ENCODE results near the gene UNK.
"Not testable (repeated sequence)": the region's sequence is repeated elsewhere in the genome, so short reads cannot be mapped to it uniquely, and the experiment has no call there.

Gene UNK

DNA sequence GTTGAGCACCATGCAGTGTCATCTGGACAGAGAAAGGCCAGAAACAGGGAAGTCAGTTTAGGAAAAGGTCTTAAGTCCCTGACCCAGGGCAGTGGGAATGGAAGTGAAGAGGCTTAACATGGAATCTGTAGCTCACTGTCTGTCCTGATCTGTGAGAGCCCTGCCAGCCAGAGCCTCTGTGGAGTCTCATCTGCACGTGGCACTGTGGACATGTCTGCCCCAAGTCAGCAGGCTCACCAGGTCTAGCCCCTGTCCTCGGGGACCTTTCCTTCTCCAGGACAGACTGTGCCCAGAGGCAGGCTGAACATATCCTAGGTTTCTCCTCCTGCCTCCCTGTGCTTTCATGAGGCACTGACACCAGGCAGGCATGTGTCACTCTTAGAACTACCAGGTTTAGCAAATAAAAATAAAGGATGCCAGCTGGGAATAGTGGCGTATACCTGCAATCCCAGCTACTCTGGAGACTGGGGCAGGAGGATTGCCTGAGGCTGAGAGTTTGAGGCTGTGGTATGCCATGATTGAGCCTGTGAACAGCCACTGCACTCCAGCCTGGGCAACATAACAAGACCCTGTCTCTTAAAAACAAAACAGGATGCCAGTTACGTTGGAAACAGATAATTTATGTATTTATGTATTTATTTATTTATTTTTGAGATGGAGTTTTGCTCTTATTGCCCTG lies 22.4 kb downstream of the UNK start:
- DNase-seq (ENCODE audit: low spot score) = no peak

DNA sequence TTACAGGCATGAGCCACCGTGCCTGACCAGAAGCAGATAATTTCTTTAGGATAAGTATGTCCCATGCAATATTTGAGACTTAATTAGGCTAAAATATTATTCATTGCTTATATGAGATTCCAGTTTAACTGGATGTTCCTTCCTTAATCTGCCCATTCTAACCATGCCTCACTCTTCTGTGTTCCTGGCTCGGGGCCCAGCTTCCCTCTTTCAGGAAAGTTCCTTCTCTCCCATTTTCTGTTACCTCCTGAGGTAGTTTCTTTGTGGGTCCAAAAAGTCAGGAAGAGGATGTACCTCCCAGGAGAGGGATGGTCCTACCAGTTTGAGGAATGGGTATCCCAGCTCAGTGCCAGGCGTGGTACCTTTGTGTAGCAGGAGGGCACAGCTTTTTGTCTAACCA lies 23.3 kb downstream of the UNK start:
- DNase-seq (ENCODE audit: low spot score) = no peak

DNA sequence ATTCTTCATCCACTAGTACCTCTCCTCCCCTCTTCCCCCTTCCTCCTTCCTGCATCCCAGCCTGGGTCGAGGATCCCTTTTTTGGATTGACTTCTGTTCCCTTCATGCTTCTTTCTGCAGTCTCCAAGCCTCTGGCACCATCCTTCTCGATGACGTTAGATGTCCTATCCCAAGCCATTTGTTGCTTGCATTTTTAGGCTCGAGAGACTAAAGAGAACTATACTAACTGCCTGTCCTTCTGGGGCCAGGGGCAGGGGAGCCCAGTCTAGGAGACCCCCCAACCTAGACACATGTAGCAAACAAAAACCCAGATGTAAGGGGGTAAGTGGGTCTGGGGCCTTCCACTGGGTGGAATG lies 23.9 kb downstream of the UNK start:
- no peak for DNase-seq (ENCODE audit: low spot score)

DNA sequence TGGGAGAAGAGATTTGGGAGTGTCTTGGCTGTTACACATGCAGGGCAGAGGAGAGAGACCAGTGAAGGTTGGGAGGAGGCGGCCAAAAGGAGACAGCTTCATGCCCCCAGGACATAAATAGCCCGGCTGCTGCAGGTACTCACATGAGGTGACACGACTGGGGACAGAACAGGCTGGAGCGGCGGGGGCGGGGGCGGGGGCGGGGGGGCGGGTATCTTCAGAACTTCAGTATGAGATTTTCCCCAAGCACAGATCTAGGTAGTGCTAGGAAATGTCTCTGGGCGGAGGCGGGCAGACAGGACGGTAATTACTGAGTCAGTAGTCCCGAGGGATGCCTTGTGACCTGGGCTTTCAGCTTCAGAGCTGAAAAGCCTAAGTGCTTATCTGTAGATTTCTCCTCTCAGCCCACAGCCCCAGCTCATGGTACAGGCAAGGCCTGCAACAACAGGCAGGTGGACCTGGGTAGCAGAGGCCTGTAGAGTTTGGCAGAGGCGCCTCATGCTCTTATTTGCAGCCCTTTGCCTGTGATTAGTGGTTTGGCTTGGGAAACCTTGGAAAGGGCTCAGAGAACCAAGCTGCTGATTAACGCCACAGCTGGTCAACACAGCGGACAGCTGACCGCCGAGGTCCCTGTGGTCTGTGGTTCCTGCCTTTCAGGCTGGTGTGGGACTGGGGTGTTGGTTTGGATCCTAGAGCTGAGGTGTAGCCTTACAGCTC lies 24.5 kb downstream of the UNK start:
- no peak for DNase-seq (ENCODE audit: low spot score)

DNA sequence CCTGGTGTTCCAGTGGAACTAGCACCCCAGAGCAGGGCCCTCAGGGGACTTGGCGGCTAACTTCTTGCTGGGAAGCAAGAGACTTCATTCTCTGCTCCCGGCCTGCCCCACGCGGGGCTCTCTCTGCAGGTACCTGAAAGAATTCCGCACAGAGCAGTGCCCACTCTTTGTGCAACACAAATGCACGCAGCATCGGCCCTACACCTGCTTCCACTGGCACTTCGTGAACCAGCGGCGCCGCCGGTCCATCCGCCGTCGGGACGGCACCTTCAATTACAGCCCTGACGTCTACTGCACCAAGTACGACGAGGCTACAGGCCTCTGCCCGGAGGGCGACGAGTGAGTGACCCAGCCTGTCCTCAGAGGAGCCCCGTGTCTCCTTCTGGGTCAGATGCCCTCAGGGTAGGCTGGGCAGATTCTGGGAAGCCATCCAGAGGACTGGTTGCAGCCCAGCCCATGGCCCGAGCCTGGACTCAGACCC lies 25.1 kb downstream of the UNK start:
- no peak for DNase-seq (ENCODE audit: low spot score)

DNA sequence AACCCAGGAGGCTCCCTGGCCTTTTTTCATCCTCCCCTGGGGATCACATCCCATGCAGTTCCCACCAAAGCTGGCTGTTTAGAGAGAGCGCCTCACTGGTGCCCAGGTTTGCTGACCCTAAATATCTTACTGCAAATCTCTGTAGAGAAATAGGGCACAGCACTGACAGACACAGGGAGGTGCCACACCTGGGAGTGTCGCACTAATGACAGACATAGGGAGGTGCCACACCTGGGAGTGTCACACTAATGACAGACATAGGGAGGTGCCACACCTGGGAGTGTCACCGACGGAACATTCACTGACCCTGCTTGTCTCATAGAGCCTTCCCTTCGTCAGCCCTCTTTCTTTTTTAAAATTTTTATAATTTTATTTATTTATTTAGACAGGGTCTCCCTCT lies 25.6 kb downstream of the UNK start:
- DNase-seq (ENCODE audit: low spot score) = no peak

DNA sequence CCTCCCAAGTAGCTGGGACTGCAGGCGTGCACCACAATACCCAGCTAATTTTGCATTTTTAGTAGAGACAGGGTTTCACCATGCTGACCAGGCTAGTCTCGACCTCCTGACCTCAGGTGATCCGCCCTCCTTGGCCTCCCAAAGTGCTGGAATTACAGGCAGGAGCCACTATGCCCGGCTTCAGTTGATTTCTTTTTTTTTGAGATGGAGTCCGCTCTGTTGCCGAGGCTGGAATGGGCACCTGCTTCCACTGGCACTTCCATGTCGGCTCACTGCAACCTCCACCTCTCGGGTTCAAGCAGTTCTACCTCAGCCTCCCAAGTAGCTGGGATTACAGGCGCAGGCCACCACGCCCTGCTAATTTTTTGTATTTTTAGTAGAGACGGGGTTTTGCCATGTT lies 26.1 kb downstream of the UNK start:
- not testable (repeated sequence) for DNase-seq (ENCODE audit: low spot score)

DNA sequence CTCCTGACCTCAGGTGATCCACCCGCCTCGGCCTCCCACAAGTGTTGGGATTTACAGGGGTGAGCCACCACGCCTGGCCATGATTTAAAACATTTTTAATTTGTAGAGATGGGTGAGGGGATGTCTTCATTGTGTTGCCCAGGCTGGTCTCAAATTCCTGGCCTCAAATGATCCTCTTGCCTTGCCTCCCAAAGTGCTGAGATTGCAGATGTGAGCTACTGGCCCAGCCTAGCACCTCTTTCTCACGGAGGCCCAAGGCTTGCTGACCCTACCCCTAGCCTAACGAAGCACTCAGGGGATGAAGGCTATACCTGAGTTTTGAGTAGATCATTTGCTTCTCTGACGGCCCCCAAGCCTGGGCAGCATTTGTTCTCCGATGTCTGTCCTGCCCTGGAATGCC lies 26.6 kb downstream of the UNK start:
- no peak for DNase-seq (ENCODE audit: low spot score)

DNA sequence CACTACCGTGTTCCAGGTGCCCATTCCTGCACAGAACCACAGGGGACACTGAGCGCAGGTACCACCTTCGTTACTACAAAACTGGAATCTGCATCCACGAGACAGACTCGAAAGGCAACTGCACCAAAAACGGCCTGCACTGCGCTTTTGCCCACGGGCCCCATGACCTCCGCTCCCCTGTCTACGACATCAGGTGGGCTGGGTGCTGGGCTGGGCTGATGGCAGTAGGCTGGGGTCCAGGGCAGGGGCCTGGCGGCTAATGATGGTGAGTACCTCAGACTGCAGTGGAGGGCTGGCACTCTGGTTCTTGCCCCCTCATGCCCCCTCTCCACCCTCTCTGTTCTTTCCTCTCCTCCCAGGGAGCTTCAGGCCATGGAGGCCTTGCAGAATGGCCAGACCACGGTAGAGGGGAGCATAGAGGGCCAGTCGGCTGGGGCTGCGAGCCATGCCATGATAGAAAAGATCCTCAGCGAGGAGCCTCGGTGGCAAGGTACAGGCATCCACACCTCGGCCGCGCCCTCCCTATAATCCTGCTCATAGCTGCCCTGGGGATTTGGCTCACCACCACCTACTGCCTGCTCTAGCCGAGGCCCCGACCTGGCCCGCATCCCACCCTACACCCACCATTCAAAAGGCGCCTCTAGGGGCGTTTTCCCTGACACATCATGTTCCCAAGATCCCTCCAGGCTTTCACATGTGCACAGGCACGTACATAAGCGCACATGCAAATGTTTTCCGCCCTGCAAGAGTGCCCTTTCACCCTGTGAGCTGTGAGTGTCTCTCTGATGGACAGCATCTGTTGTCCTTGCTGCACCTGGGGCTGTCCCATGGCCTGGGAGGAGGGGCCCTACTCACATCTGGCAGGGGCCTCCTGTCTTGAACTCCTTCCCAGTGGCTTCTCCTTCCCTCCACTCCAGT lies 27.7 kb downstream of the UNK start:
- DNase-seq (ENCODE audit: low spot score) = no peak

DNA sequence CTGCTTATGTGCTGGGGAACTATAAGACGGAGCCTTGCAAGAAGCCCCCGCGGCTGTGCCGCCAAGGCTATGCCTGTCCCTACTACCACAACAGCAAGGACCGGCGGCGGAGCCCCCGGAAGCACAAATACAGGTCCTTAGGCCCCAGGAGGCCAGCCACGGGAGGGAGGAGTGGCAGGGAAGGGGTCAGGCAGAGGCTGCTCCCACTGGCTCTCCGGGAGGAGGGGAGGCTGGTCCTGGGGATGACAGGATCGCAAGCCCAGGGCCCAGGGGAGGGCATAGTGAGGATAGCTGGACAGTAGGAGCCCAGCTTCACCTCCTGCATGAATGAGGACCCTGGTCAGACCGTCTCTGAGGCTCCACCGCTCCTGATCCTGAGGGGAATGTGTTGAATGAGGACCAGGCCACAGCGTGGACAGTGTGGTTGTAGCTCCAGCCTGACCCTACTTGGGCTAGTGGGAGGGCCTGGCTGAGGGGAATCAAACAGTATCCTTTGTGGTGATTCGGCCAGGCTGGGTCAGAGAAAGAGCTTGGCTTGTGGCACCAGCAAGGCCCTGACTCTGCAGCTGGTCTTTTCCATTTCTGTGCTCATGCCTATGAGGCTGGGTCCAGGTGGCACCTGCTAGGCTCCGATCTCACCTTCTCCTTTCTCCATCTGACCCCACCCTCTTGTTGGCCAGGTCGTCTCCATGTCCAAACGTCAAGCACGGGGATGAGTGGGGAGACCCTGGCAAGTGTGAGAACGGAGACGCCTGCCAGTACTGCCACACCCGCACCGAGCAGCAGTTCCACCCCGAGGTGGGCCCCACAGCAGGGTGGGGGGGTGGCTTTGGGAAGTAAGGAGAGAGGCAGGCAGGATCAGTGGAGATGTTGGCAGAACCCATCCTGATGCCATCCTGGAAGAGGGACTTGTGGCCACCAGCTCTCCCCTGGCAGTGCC lies 28.7 kb downstream of the UNK start:
- DNase-seq (ENCODE audit: low spot score) = no peak

DNA sequence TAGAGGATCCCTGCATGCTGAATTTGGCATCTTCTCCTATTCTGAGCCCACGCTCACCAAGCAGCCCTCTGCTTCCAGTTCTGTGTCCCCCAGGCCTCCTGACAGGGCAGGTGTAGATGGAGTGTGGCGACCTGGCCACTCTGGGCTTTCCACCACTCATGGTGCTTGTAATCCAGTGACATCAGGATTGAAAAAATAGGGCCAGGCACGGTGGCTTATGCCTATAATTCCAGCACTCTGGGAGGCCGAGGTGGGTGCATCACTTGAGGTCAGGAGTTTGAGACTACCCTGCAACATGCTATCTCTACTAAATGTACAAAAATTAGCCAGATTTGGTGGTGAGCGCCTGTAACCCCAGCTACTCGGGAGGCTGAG lies 29.4 kb downstream of the UNK start:
- no peak for DNase-seq (ENCODE audit: low spot score)

DNA sequence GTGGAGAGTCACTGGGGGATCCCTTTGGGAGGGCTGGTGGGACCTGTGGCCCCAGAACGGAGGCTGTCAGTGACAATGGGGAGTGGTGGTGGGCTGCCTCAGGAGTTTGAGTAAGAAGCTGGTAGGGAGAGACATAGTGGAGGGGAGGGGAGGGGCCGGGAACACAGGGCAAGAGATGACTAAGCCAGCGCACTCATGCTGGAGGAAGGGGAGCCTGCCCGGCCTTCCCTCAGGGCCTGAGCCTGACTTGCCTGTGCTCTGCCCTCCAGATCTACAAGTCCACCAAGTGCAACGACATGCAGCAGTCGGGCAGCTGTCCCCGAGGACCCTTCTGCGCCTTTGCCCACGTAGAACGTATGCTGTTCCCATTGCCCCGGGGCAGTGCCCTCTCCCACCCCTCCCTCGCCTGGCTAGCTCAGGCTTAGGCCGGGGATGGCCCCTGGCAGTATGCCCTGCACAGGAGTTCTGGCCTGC lies 30.3 kb downstream of the UNK start:
- DNase-seq (ENCODE audit: low spot score) = no peak

DNA sequence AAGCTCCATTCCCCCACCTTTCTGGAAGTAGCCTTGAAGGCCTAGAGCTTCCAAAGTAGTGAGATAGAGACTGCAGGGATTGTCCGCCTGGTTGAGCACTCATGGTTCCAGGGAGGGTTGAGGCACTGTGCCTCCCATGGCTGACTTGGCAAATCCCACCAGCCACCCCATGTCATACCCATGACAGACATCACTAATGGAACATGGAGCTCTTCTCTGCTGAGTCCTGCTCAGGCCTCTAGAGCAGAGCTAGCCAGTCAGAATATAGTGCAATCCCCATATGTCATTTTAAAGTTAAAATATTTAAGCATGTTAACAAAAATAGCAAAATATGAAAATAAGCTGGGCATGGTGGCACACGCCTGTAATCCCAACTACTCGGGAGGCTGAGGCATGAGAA lies 30.8 kb downstream of the UNK start:
- DNase-seq (ENCODE audit: low spot score) = peak; percentile 7

DNA sequence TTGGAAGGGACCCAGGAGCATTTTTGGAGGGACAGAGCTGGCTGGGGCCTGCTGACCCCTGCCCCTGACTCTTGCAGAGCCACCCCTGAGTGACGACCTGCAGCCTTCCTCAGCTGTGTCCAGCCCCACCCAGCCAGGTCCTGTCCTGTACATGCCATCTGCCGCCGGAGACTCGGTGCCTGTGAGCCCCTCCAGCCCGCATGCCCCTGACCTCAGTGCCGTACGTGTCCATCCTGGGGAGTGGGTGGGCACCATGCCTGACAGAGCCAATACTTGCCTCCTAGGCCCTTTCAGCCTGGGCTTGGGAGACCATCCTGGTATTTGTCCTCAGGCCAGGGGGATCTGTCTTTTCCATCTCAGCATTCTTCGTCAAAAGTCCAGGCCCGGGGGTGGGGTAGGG lies 32.1 kb downstream of the UNK start:
- peak; percentile 4 for DNase-seq (ENCODE audit: low spot score)

DNA sequence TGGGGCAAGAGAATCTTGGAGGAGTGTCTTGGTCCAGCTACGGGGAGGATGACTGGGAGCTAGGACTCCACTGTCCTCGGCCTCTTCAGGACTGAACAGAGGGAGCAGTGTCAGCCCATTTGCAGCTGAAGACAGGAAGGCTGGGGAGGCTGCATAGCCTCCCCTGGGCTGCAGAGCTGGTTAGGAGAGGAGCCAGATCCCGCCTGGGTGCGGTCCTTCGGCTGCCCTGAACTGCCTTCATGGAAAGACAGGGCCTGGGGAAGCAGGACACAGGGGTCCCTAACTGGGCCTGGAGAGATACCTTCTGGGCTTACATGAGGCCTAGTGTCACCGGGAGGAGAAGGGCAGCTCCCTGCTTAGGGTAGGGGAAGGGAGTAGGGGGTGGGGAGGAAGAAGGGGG lies 33.0 kb downstream of the UNK start:
- DNase-seq (ENCODE audit: low spot score) = peak; percentile 7

DNA sequence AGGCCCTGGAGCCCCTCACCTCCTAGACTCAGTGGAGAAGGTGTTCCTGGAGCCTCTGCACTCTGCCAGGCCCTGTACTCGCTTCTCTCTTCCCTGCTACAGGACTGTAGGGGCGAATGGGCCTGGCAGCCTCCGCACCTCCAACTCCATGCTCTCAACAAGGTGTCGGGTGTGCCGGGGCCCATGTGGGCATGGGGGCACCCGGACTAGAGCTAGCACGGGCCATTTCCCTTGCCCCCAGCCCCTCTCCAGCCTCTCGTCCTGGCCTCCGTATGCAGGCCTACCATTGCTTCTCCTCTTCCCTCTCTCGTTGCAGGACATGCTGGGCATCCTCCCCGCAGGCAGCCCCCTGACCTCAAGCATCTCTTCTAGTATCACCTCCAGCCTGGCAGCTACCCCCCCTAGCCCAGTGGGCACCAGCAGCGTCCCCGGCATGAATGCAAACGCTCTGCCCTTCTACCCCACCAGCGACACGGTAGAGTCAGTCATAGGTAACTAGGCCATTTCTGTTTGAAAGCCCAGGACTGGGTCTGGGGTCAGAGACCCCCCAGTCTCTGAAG lies 33.8 kb downstream of the UNK start:
- peak; percentile 6 for DNase-seq (ENCODE audit: low spot score)

DNA sequence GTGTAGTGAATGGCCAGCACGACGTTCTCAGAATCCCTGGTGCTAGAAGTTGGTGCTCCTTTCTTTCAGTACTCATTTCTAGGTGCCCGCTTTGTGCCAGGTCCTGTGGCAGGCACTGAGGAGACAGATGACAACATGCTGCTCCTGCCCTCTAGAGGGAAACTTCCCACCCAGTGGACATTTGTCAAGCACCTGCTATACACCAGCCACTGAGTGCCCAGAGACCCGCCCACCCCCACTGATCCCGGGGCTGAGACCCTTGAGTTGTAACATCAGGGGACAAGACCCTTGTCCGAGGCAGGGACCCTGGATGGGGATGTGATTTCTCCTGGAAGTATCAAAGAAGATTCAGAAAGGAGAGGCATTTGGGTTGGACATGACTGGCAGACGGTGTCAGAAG lies 34.5 kb downstream of the UNK start:
- no peak for DNase-seq (ENCODE audit: low spot score)

DNA sequence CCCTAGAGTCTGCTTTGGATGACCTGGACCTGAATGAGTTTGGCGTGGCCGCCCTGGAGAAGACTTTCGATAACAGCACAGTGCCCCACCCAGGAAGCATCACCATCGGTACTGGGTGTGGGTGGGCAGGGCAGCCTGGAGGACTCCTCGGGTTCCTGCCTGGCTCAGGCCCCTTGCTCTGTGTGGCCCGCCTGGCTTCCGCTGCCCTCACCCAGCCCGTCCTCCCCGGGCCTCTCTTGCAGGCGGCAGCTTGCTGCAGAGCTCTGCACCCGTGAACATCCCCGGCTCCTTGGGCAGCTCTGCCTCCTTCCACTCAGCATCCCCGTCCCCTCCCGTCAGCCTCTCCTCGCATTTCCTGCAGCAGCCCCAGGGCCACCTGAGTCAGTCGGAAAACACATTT lies 35.1 kb downstream of the UNK start:
- no peak for DNase-seq (ENCODE audit: low spot score)

DNA sequence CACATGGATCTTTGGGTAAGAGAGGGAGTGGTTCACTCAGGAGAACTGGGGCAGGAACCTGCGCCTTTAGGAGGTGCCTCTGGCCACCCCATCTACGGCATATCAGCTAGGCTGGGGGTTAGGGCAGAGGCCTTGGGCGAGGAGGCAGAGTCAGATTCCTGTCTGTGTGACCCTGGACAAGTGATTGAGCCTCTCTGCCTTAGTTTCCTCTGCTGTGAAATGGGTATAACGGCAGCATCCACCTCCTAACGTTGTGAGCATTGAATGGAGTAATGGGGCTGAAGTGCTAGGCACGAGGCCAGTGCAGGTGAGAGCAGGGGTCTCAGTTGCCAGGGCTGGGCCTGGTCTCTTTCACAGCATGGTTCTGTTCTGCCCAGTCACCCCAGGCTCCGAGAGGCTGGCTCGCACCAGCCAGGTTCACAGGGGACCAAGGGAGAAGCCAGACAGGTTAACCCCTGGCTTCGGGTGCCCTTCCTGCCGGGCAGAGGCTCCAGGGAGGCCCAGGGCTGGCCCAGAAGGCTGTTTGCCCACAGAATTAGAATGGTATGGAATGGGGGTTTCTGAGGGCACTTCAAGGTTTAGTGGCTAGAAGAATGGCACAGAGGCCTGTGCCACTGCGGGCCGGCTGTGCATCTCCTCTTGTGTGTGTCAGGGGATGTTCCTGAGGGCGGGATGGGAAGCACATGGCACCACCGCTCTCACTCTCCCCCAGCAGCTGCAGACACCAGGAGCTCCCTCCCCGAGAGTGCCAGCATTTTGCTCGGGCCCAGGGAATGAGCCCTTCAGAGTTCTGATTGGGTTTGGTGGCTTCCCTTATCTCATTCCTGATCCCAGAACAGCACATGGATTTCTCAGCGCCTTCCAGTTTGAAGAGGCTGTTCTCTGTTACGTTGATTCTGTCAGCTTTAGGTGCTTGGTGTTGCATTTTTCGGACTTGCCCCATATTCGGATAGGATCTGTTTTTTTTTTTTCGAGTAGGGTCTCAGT lies 35.8 kb downstream of the UNK start:
- DNase-seq (ENCODE audit: low spot score) = no peak

DNA sequence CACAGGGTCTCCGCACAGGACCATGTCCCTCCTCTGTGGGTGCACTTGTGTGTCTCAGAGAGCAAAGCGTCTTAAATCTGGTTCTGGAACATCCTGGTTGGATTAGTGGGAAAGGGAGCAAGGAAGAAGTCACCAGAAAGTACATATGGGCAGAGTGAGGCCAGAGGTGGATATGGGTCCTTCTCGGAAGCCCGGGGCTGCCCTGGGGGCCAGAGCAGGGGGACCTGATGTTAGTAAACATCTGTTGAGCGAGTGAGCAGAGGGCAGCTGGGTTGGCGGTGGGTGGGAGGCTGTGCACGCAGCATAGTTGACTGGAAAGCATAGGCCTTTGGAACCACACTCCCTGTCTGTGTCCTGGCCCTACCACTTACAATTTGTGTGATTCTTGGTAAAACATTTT lies 36.9 kb downstream of the UNK start:
- DNase-seq (ENCODE audit: low spot score) = no peak
